Lung (tissue), 12 donors: ENCODE data around the gene SIGLEC11. TPM values are rescaled to one million over a fixed set of nuclear protein-coding genes. Genes with fewer than 3 reads are reported as not detected.

Experiments used
- ATAC-seq: fragments of 200-7000 bp; cut with Tn5 transposase; one replicate; pipeline ENCODE4 v1.9.1; 2020; ENCODE audit warnings: moderate number of reproducible peaks; ENCODE audit not compliant: insufficient read depth, low FRiP score
- DNase-seq, 3 donors: peaks; one replicate each; pipeline ENCODE4 v3.0.0-alpha.2; 2013 to 2017
- H3K27ac ChIP-seq, 2 donors: one replicate each; pipeline ENCODE4 v1.5.1; 2013; ENCODE audit warnings: mild to moderate bottlenecking in 2 of 2, moderate library complexity in 2 of 2, control low read depth in 1 of 2, inconsistent platforms in 1 of 2, low read depth in 1 of 2, low read length in 1 of 2
- H3K27me3 ChIP-seq, 3 donors: one replicate each; pipeline ENCODE4 v1.5.1; 2013; ENCODE audit warnings: low read length in 2 of 3; ENCODE audit not compliant: control insufficient read depth in 3 of 3, insufficient read depth in 3 of 3
- H3K36me3 ChIP-seq, 4 donors: one replicate each; pipeline ENCODE4 v1.5.1; 2013; ENCODE audit warnings: low read length in 4 of 4, mild to moderate bottlenecking in 1 of 4, moderate library complexity in 1 of 4; ENCODE audit not compliant: control insufficient read depth in 4 of 4, insufficient read depth in 4 of 4
- H3K4me1 ChIP-seq, 5 donors: one replicate each; pipeline ENCODE4 v1.5.1; 2013; ENCODE audit warnings: low read length in 5 of 5, mild to moderate bottlenecking in 2 of 5, moderate library complexity in 1 of 5; ENCODE audit not compliant: control insufficient read depth in 5 of 5, insufficient read depth in 5 of 5
- H3K4me3 ChIP-seq: one replicate; pipeline ENCODE4 v1.5.1; 2013; ENCODE audit warnings: mild to moderate bottlenecking, control low read depth, moderate library complexity
- H3K9ac ChIP-seq, 2 donors: one replicate each; pipeline ENCODE4 v1.5.1; 2013; ENCODE audit warnings: low read length in 2 of 2, control low read depth in 1 of 2; ENCODE audit not compliant: insufficient read depth in 1 of 2
- H3K9me3 ChIP-seq, 4 donors: one replicate each; pipeline ENCODE4 v1.5.1; 2013; ENCODE audit warnings: low read length in 3 of 4, mild to moderate bottlenecking in 1 of 4, moderate library complexity in 1 of 4; ENCODE audit not compliant: control insufficient read depth in 4 of 4, insufficient read depth in 3 of 4
- WGBS, 2 donors: extraction: QIAGEN DNeasy Blood & Tissue Kit; methylation state at CpG; one replicate each; pipeline ENCODE4 v1.1.7; 2013; 5-methylcytosine and 5-hydroxymethylcytosine counted together
- polyA plus RNA-seq, 2 donors: library from polyadenylated mRNA; stranded (reverse); fragments of 200-250 nt; gene quantifications; one replicate each; pipeline ENCODE4 v1.2.1, GENCODE V29; 2013
- total RNA-seq, 2 donors: library from RNA; depleted of rRNA in 1 of 2; stranded (reverse); fragments of >200 nt in 1 of 2; gene quantifications; one replicate each; pipeline ENCODE4 v1.2.1, GENCODE V29; 2014 to 2021
- TF ChIP-seq, protein P1 (sequence below): IDR thresholded peaks from 2 replicates; pipeline ENCODE4 v1.5.1; 2012; ENCODE audit warnings: mild to moderate bottlenecking; ENCODE audit errors: control extremely low read depth, extremely low read depth
- donor health status: control.
- donor health status: control.
- donor health status: Bipolar disorder and iron deficiency.
- donor health status: healthy.
- donor health status: DM: yes; HTN: yes; CAD: no.

The SIGLEC11 gene
- total and polyA plus RNA-seq, 4 donors: 1.3 to 6.5 (median 3.2) TPM

GRCh38 chr19:49988433-49988832, 27.5 kb upstream of the SIGLEC11 start:
- Histone ChIP-seq H3K9me3 (no peaks in the 10 kb centered on the region), H3K27ac (no peak overlapping the region), H3K4me3 (no peak overlapping the region), H3K36me3 (peaks cover 13 to 52% (median 42%) of the 10 kb centered on the region in 4 donors), H3K4me1 (no peaks in the 10 kb centered on the region), H3K27me3 (no peaks in the 10 kb centered on the region), H3K9ac (no peak overlapping the region)
- ATAC-seq (no peak), DNase-seq (no peak)
- TF ChIP-seq, protein P1, sequence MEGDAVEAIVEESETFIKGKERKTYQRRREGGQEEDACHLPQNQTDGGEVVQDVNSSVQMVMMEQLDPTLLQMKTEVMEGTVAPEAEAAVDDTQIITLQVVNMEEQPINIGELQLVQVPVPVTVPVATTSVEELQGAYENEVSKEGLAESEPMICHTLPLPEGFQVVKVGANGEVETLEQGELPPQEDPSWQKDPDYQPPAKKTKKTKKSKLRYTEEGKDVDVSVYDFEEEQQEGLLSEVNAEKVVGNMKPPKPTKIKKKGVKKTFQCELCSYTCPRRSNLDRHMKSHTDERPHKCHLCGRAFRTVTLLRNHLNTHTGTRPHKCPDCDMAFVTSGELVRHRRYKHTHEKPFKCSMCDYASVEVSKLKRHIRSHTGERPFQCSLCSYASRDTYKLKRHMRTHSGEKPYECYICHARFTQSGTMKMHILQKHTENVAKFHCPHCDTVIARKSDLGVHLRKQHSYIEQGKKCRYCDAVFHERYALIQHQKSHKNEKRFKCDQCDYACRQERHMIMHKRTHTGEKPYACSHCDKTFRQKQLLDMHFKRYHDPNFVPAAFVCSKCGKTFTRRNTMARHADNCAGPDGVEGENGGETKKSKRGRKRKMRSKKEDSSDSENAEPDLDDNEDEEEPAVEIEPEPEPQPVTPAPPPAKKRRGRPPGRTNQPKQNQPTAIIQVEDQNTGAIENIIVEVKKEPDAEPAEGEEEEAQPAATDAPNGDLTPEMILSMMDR: no peak
- WGBS, 2 donors: 94 to 95% methylated on average over 9 of the region's 9 CpGs

DNA sequence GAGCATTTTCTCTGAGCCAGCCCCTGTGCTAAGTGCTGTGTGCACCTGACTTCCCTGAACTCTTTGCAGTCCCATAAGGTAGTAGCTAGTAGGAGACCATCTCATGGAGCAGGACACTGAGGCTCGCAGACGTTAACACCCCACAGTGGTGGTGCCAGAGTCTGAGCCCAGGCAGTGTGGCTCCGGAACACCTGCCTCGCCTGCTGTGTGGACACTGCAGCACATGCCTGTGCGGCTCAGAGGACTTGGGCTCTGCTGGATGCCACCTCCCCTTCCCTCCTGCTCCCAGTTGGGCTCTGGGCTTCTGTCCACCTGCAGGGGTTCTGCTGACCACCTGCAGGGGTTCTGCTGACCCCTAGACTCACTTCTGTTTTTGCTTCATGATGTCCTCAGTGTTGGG, 27.0 kb upstream of the SIGLEC11 start:
- DNase-seq (no peak), ATAC-seq (no peak)
- no peaks in the 10 kb centered on the region for H3K9me3 ChIP-seq
- no peaks in the 10 kb centered on the region for H3K27me3 ChIP-seq
- H3K4me1 ChIP-seq: no peaks in the 10 kb centered on the region
- no peak overlapping the region for H3K27ac ChIP-seq
- H3K36me3 ChIP-seq: peaks cover 13 to 52% (median 41%) of the 10 kb centered on the region in 4 donors
- H3K4me3 ChIP-seq: no peak overlapping the region
- 98 to 100% methylated on average over 5 of the region's 5 CpGs for WGBS, 2 donors
- TF ChIP-seq, protein P1: no peak
- no peak overlapping the region for H3K9ac ChIP-seq

DNA sequence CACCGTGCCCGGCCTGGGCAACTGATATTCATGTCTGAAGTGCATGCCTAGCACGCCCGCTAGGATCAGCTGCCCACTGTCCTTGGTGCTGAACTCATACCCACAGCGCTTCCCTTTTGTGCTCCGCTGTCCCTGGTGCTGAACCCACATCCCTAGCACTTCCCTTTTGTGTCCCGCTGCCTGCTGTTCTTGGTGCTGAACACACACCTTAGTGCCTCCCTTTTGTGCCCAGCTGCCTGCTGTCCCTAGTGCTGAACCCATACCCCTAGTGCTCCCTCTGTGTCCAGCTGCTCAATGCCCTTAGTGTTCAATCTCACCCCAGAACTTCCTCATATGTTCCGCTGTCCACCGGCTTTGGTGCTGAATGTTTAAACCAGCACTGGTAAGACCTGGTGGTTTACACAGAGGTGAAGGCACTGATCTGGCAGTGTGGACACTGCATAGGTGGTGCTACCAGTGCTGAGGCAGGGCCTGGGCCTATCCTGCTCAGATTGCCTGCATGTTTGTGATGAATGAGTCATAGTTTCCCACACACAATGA, 26.3 kb upstream of the SIGLEC11 start:
- peak; percentile 94 to 96 (median 95) for DNase-seq
- no peak overlapping the region for H3K9ac ChIP-seq
- no peaks in the 10 kb centered on the region for H3K27me3 ChIP-seq
- 16 to 21% methylated on average over 9 of the region's 9 CpGs for WGBS, 2 donors
- H3K9me3 ChIP-seq: no peaks in the 10 kb centered on the region
- TF ChIP-seq, protein P1: no peak
- ATAC-seq: peak; percentile 72
- no peak overlapping the region for H3K27ac ChIP-seq
- no peak overlapping the region for H3K4me3 ChIP-seq
- H3K4me1 ChIP-seq: no peaks in the 10 kb centered on the region
- H3K36me3 ChIP-seq: peaks cover 8 to 45% (median 35%) of the 10 kb centered on the region in 4 donors

DNA sequence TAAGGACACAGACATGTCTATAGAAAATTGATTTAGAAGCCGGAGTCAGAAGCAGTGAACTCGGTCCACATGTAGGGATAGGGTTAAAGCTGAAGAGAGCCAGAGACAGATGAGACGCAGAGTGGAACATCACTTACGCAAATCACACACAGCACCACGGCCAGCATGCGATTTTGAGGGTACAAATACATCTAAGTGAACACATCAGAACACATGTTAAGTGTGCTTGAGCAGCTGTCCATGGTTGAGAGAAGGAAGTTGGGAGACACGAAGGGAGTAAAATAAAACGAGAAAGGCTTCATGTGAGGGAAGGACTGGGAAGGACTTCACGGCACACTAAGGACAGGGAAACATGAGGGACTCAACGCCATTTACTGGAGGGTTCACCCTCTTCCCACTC, 25.4 kb upstream of the SIGLEC11 start:
- Histone ChIP-seq H3K27me3 (no peaks in the 10 kb centered on the region), H3K27ac (no peak overlapping the region), H3K36me3 (peaks cover 5 to 41% (median 36%) of the 10 kb centered on the region in 4 donors), H3K4me3 (no peak overlapping the region), H3K9me3 (no peaks in the 10 kb centered on the region), H3K4me1 (no peaks in the 10 kb centered on the region), H3K9ac (no peak overlapping the region)
- ATAC-seq (no peak), DNase-seq (no peak)
- WGBS, 2 donors: 93 to 97% methylated on average over 10 of the region's 10 CpGs
- TF ChIP-seq, protein P1: no peak
